NT2/D1 (cell line): ENCODE data around the gene SPTSSA.

Experiments
- SUZ12 ChIP-seq: IDR thresholded peaks from 2 replicates; pipeline ENCODE4 v1.6.1; 2011; ENCODE audit not compliant: insufficient read length, insufficient read depth; ENCODE audit errors: extremely low read depth
- YY1 ChIP-seq: IDR thresholded peaks from 2 replicates; pipeline ENCODE4 v1.6.1; 2011; ENCODE audit not compliant: insufficient read length, insufficient read depth
- ZNF274 ChIP-seq: IDR thresholded peaks from 2 replicates; pipeline ENCODE4 v1.6.1; 2011; ENCODE audit warnings: mild to moderate bottlenecking, low read depth, low read length

DNA sequence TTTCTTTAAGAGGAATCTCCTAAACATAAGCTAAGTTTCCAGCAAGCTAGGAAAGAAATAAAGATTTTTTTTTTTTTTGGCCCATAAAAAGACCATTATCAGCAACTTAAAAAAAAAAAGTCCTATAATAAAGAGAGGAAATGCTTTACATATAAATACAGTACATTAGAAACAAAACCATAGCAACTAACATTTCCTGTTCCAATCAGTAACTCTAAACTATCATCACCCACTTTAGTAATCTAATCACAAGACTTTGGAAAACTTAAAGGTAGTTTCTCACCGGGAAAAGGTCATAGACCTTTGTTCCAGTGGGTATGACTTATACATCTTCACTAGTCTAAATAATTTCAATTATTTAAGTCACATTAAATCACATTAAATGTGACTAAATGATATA, 11.1 kb downstream of the SPTSSA start:
- no peak for TF ChIP-seq YY1
- no peak for TF ChIP-seq ZNF274
- TF ChIP-seq SUZ12: no peak
